NCI-H2081 (cell line): ENCODE data around the gene GALP.
"Not testable (repeated sequence)": the region's sequence is repeated elsewhere in the genome, so short reads cannot be mapped to it uniquely, and the experiment has no call there.

Experiments used
- DNase-seq, 2 experiments: peaks; one replicate each; lab custom pipeline; 2025; lab: John Stamatoyannopoulos, UW

The GALP gene

DNA sequence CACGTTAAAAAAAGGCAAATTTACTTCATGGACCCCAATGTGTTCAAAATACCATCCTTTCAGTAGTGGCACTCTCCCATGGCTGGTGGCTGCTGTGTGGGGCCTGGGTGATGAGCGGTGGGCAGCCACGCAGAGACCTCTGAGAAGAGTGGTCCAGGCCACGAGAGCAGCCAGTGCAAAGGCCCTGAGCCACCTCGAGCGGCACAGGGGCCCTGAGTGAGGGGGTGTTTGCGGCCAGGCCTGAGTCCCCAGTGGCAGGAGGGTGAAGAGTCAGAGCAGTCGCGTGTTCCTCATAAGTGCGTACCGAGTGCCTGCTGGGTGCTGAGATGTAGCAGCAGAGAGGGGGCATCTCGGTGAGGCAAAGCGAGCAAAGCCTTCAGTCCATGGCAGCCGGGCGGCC is 27.7 kb upstream of the GALP start:
- DNase-seq, result no peak

DNA sequence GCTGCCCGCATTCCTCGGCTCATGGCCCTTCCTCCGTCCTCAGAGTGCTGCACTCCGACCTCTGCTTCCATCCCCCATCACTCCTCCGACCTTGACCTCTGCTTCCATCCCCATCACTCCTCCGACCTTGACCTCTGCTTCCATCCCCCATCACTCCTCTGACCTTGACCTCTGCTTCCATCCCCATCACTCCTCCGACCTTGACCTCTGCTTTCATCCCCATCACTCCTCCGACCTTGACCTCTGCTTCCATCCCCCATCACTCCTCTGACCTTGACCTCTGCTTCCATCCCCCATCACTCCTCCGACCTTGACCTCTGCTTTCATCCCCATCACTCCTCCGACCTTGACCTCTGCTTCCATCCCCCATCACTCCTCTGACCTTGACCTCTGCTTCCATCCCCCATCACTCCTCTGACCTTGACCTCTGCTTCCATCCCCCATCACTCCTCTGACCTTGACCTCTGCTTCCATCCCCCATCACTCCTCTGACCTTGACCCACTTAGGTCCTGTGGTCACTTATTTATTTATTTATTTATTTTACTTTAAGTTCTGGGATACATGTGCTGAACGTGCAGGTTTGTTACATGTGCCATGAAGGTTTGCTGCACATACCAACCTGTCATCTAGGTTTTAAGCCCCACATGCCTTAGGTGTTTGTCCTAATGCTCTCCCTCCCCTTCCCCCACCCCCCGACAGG is 26.7 kb upstream of the GALP start:
- not testable (repeated sequence) for DNase-seq

DNA sequence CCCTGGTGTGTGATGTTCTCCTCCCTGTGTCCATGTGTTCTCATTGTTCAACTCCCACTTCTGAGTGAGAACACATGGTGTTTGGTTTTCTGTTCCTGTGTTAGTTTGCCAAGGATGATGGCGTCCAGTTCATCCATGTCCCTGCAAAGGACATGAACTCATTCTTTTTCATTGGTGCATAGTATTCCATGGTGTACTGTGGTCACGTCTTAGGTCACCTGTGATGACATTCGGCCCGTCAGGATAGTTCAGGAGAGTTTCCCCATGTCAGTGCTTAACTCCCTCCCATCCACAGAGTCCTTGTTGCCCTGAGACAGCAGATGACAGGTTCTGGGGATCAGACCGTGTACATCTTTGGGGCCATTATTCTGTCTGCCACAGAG is 26.2 kb upstream of the GALP start:
- DNase-seq, result no peak

DNA sequence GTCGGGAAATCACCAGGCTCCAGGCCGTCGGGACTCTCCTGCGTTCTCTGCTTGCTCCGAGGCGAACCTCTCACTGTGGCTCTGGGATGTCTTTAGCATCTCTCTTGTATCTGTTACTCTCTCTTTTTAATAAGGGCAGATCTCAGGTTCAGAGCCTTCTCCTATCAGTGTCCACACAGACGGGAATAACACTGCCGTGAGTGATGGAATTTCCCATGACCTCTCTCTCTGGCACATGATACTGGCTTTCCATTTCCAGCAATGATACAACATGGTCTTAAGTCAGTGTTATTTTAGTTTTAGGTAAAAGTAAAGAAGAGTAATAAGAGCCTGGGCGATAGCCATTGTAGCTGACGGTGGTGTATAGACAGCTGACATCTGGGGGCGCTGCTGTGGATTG is 25.4 kb upstream of the GALP start:
- DNase-seq, result no peak

DNA sequence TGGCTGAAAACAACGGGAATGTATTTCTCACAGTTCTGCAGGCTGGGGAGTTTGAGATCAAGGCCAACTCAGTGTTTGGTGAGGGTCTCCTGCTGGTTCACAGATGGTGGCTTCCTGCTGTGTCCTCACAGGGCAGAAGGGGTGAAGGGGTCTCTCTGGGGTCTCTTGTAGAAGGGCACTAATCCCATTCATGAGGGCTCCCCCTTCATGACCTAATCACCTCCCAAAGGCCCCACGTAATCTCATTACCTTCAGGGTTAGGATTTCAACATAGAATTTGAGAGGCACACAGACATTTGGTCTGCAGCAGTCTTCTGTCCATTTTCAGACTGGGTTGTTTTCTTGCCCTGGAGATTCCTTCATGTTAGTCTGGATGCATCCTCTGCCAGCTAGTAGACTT is 23.2 kb upstream of the GALP start:
- no peak for DNase-seq

DNA sequence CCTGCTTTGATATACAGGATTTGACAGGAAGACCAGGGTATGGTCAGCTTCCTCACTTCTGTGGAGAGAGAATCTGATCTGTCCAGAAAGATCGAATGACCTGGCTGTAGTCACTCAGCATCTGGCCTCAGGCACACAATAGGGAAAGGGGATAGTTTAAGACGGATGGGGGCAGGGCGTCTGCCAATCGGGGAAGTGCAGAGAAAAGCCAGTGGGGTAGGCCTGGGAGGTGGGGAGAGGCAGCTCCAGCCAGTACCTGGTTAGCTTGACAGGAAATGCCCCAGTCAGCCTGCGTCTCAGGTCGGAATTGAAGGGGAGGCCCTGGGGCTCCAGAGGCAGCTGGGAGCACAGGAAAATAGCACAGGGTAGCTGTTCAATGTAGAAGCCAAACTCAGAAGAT is 22.3 kb upstream of the GALP start:
- no peak for DNase-seq

DNA sequence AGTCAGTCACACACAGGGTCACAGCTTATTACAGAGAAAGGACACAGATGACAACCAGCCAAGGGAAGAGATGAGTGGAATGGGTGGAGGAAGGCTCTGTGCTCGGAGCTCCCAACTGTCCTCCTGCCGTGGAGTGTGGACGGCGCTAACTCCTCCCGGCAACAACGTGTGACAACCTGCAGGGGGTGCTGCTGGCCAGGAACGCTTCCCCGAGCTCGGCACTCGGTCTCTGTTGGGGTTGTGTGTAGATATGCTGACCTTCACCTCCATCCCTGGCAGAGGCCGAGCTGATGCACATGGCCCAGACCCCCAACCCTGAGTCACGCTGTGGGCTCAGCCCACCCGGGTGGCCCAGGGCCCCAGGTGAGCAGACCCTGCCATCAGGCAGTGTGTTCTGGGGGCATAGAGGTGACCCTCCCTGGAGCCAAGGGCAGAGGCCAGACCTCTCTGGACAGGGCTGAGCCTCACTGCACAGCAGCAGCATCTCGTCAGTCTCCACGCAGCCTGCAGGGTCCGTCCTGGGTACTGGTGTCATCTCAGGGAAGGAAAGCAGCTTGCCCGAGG is 20.6 kb upstream of the GALP start:
- no peak for DNase-seq

DNA sequence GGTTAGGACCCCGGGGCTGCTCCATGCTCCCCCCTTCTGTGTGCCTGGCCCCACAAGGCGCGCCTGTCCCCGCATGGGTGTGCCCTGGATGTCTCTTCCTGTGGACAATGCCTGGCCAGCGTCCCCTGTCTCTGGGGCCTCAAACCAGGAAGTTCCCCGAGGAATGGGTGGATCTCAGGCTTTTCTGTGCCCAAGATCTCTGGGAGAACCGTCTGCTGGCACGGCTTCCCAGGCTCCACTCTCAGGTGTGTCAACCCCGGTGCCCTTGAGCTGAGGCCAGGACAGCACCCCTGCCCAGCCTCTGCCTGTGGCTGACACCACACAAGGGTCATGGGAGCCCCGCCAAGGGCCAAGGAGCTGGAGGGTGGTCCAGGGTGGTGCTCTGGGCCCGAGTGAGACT is 19.0 kb upstream of the GALP start:
- no peak for DNase-seq

DNA sequence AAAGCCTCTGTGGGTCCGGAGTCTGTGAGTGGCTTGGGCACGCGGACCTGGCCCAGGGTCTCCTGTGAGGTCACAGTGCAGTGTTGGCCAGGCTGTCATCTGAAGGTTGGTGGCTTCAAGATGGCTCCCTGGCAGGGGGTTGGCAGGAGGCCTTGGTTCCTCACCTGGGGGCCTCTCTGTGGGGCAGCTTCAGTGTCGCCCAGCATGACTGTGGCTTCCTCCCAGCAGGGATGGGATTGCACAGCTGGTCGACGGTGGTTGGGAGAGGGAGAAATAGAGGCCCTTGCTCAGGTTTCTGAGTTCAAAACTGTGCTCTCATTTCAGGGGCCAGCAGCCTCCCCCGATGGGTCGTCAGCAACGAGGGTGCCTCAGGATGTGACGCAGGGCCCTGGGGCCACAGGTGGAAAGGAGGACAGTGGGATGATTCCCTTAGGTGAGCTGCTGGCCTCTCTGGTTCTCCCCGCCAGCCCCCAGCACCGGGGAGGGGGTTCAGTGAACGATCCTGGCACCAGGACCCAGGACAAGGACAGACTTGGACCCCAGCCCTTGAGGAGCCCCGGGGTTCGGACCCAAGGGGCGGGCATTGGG is 17.5 kb upstream of the GALP start:
- DNase-seq, result peak in 1 of 2 experiments; percentile 20

DNA sequence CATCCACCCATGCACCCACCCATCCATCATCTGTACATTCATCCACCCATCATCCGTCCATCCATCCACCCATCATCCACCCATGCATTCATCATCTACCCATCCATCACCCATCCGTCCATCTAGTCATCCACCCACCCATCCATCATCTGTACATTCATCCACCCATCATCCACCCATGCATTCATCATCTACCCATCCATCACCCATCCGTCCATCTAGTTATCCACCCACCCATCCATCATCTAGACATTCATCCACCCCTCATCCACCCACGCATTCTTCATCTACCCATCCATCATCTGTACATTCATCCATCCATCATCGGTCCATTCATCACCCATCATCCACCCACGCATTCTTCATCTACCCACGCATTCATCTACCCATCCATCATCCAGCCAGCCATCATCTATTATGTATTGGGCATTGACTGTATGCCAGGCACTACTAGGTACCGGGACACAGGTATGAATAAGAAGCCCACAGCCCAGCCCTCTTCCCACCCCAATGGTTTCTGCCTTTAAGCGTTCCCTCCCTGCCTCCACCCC is 16.7 kb upstream of the GALP start:
- no peak for DNase-seq

DNA sequence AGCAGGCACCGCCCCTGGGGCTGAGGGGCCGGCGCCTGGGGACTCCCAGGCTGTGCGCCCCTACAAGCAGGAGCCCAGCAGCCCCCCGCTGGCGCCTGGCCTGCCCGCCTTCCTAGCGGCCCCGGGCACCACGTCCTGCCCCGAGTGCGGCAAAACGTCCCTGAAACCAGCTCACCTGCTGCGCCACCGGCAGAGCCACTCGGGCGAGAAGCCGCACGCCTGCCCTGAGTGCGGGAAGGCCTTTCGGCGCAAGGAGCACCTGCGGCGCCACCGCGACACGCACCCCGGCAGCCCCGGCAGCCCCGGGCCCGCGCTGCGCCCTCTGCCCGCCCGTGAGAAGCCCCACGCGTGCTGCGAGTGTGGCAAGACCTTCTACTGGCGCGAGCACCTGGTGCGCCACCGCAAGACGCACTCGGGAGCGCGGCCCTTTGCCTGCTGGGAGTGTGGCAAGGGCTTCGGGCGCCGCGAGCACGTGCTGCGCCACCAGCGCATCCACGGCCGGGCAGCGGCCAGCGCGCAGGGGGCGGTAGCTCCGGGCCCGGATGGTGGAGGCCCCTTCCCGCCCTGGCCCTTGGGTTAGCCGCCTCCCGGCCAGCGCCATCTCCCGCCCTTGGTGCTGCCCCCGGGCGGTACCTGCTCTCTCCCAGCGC is 16.1 kb upstream of the GALP start:
- no peak for DNase-seq

DNA sequence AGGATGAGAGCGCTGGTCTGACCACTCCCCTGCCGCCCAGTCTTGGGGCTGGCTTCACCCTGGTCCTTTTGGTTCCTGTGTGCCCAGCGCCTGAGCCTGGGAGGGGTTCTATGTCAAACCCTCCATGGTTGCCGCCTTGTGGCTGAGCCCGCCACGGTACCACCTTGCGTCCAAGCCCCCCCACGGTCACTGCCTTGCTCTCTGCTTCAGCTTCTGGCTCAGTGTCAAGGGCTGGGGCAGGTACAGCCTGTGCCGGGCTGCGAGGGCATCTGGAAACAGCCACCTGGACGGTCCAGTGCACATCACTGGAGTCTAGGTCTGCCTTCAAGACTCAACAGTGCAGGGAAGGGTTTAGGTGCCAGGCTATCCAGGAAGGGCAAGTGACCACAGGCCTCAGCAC is 14.3 kb upstream of the GALP start:
- no peak for DNase-seq

DNA sequence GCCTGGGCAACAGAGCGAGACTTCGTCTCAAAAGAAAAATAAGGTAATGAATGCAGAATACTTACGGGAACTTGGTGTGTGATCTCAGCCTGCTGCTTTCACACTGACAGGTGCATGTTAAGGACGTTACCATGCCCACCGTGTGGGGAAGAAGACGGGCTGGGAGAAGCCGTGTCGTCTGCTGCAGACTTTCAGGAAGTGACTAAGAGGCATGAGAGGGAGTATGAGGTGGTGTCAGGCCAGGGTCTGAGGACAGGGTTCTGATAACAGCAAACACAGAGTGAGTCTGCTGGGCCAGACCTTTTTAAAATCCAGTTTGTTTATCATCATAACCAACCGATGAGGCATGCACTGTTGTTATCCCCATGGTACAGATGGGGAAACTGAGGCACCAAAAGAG is 13.6 kb upstream of the GALP start:
- no peak for DNase-seq

DNA sequence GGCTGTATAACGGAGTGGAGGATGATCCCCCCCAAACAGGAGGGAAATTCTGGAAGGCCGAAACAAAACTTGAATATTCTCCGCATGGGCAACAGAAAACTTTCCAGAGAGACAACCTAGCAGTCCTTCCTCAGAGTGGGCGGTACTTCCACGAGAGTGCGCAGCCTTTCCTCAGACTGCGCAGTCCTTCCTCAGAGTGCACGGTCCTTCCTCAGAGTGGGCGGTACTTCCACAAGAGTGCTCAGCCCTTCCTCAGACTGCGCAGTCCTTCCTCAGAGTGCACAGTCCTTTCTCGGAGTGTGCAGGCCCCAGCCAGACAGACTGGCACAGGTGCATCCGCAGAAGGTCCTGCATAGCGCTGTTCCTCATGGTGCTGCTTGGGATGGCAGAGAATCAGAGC is 12.7 kb upstream of the GALP start:
- DNase-seq, result no peak

DNA sequence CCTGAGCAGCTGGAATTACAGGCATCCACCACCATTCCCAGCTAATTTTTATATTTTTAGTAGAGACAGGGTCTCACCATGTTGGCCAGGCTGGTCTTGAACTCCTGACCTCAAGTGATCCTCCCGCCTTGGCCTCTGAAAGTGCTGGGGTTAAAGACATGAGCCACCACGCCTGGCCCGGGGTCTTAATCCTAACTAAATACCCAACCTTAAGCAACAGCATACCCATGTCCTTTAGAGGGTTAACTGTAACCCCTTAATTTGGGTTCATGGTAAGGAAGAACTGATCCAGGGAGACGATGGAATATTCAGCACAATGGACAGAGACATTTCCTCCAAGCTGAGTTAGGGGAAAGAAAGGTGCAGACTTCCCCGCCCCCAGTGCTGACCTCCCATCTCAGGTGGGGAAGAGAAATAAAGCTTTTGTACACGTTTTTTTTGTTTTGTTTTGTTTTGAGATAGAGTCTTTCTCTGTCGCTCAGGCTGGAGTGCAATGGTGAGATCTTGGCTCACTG is 8.7 kb upstream of the GALP start:
- DNase-seq, result no peak

DNA sequence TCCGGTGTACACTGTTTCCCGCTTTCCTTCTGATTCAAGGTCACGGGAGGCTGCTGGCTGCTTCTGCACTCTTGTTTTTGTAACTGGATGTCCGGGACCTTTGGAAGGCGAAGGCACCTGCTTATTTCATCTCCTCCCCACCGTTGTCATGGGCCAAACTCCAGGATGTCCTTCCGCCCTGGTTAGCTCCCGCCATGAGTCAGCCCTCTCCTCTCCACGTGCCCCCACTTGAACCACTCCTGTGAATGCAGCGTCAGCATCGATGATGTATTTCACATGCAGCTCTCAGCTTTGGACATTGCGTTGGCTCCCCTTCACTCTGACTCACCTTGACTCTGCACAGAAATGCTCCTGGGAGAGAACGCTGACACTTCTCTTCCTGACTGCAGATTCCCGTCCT is 5.5 kb upstream of the GALP start:
- DNase-seq, result no peak

DNA sequence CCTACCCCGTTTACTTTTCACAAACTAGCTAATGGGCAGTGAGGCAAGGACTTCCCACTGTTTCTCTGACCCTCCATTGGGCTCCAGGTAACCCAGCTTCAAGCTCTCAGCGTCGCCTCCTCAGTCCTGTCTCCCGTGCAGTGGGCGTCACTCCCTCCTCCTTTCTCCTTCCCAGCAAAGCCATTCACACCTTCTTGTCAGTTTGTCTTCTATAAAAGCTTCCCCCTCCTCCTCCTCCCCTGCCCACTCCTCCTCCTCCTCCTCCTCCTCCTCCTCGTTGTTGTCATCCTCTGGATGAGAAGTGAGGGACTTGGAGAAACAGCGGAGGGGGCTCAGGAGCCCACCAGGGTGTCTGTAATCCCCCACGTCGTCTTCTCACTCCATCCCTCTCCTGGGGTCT is 1.7 kb upstream of the GALP start:
- no peak for DNase-seq

DNA sequence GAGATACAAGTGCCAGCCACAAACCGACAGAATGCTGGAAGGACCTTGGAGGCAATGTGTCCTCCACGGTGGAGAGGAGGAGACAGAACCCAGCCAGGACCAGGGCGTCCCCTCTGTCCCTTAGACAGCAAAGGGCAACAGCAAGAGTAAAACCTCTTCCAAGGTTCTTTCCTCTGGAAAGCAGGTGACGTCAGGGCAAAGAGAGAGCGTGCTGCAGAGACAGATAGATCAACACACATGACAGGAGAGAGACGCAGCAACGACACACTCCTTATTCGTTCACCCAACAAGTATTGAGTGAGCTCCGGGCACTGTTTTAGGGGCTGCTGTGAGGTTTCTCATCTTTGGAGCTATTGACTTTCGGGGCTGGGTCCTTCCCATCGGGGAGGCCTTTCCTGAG is 1.3 kb upstream of the GALP start:
- DNase-seq, result no peak

DNA sequence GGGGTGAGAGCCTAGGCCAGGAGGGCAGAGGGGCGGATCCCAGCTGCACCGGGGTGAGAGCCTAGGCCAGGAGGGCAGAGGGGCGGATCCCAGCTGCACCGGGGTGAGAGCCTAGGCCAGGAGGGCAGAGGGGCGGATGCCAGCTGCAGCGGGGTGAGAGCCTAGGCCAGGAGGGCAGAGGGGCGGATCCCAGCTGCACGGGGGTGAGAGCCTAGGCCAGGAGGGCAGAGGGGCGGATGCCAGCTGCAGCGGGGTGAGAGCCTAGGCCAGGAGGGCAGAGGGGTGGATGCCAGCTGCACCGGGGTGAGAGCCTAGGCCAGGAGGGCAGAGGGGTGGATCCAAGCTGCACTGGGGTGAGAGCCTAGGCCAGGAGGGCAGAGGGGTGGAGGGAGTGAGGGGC is 502 bp downstream of the GALP start:
- not testable (repeated sequence) for DNase-seq

DNA sequence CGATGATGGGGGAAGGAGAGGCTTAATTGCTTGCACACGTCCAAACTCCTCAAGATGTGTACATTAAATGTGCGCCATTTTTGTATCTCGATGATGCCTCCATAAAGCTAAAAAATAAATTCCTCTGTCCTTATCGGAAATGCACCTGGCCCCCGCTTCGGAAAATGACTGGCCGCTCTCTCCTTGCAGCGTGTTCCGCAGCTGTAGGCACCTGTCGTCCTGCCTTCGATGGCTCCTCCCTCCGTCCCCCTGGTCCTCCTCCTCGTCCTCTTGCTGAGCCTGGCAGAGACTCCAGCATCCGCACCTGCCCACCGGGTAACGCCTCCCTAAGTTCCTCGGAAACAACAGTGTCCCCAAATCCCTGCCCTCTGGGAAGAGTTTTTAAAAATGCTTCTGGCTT is 1.1 kb downstream of the GALP start:
- DNase-seq, result no peak

DNA sequence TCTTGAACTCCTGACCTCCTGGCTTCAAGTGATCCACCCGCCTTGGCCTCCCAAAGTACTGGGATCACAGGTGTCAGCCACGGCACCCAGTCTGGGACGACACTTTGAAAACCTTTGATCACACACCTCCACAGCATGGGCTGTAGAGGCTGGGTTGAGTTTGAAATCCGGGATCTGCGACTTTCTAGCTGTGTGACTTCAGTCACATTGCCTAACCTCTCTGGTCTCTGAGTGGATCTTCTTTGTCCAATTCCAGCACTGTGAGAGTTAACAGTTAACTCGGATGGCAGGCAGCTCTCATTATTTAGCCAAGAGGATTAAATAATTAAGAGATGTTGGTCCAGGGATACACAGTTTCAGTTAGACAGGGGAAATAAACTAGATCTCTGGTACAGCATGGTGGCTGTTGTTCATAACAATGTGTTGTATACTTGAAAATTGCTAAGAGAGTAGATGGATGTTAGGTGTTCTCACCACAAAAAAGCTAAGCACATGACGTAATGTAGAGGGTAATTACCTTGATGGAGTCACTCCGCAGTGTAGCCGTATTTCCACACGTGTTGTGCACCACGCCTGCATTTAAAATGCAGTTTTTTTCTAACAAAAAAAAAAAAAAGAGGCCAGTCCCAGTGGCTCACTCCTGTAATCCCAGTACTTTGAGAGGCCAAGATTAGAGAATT is 1.9 kb downstream of the GALP start:
- DNase-seq, result no peak

DNA sequence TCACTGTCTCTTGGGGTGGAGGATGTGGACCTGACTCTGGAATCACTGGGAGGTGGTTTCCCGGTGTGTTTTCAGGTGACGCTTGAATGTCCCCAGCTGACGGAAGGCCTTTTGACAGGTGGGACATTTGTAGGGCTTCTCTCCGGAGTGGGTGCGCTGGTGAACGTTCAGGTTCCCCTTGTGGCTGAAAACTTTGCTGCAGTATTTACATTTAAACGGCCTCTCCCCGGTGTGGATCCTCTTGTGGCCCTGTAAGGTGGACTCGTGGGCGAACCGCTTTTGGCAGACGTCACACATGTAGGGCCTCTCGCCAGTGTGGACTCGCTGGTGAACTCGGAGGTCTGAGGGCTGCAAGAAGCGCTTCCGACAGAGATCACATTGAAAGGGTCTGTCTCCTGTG is 14.0 kb downstream of the GALP start:
- no peak for DNase-seq
